HCT116 (cell line): ENCODE data around the gene SPRED2. TPM values are rescaled to one million over a fixed set of nuclear protein-coding genes. Genes with fewer than 3 reads are reported as not detected.

Experiments used
- ATAC-seq: fragments of 200-7000 bp; cut with Tn5 transposase; 2 replicates; pipeline ENCODE4 v1.9.1; 2020; ENCODE audit warnings: mild to moderate bottlenecking, moderate library complexity
- BruUV-seq: library from RNA; stranded (reverse); fragments of 400-500 nt; replicated peaks from 2 replicates; lab custom pipeline; 2021; lab: Mats Ljungman, UMichigan
- CTCF ChIA-PET: fragments of 300-600 bp; sonication (Branson Sonifier 250); formaldehyde crosslinking; loops from one replicate; lab custom pipeline; 2021; ENCODE audit warnings: antibody characterized with exemption; lab: Charles Lee
- POLR2A ChIA-PET: fragments of 300-600, 350-600 bp; sonication (Branson Sonifier 250); formaldehyde crosslinking; loops from one replicate; lab custom pipeline; 2021; ENCODE audit warnings: antibody characterized with exemption; lab: Charles Lee
- RAD21 ChIA-PET, 2 experiments: fragments of 300-600 bp; sonication (Branson Sonifier 250); formaldehyde crosslinking; loops; one replicate each; lab custom pipeline; 2023; ENCODE audit warnings: low total read pairs in 2 of 2; ENCODE audit not compliant: uncharacterized antibody in 2 of 2, unreplicated experiment in 2 of 2, low non-redundant PET in 1 of 2; lab: Charles Lee
- DNase-seq: peaks from one replicate; pipeline ENCODE4 v3.0.0-alpha.2; 2010; ENCODE audit warnings: low read depth, low spot score
- H2AFZ ChIP-seq: fragments of 200-600 bp; shearing (Covaris generic), sonication (generic); 2 replicates; pipeline ENCODE4 v1.6.1; 2017; ENCODE audit warnings: low read depth, mixed run types, mixed read lengths, antibody characterized with exemption, low read length; ENCODE audit not compliant: poor library complexity, severe bottlenecking
- H3K27ac ChIP-seq: 2 replicates; pipeline ENCODE4 v1.5.1; 2012; ENCODE audit warnings: low read depth, low read length
- H3K27me3 ChIP-seq: fragments of 200-600 bp; sonication (generic); 2 replicates; pipeline ENCODE4 v1.6.1; 2016; ENCODE audit warnings: mixed run types, low read length, mixed read lengths; ENCODE audit not compliant: insufficient read depth
- H3K36me3 ChIP-seq, 2 experiments: fragments of 200-500 bp in 1 of 2; fragments of 200-600 bp in 1 of 2; sonication (Bioruptor generic) in 1 of 2; sonication (generic) in 1 of 2; 2 replicates each; pipeline versions ENCODE4 v1.5.1 to v1.6.1; 2014 to 2016; ENCODE audit warnings: low read length in 2 of 2, inconsistent platforms in 1 of 2, mixed read lengths in 1 of 2, mixed run types in 1 of 2; ENCODE audit not compliant: insufficient read depth in 2 of 2, control insufficient read depth in 1 of 2
- H3K4me1 ChIP-seq, 2 experiments: fragments of 200-600 bp in 1 of 2; sonication (generic) in 1 of 2; 2 replicates each; pipeline versions ENCODE4 v1.5.1 to v1.6.1; 2012 to 2017; ENCODE audit warnings: low read length in 2 of 2, inconsistent platforms in 1 of 2, mild to moderate bottlenecking in 1 of 2, mixed read lengths in 1 of 2, mixed run types in 1 of 2, moderate library complexity in 1 of 2; ENCODE audit not compliant: insufficient read depth in 2 of 2, control insufficient read depth in 1 of 2
- H3K4me2 ChIP-seq: fragments of 200-600 bp; sonication (generic); 2 replicates; pipeline ENCODE4 v1.6.1; 2017; ENCODE audit warnings: mixed run types, low read length, mixed read lengths
- H3K4me3 ChIP-seq, 2 experiments: fragments of 200-600 bp in 1 of 2; sonication (generic) in 1 of 2; replicated peaks in 1 of 2; 2 replicates each; pipeline ENCODE4 v1.5.1; 2011 to 2016; ENCODE audit warnings: low read length in 2 of 2, control low read depth in 1 of 2, low read depth in 1 of 2, mild to moderate bottlenecking in 1 of 2, mixed read lengths in 1 of 2, mixed run types in 1 of 2
- H3K79me2 ChIP-seq: fragments of 200-600 bp; sonication (generic); 2 replicates; pipeline ENCODE4 v1.6.1; 2017; ENCODE audit warnings: mild to moderate bottlenecking, mixed run types, low read length, moderate library complexity, mixed read lengths; ENCODE audit not compliant: insufficient read depth
- H3K9ac ChIP-seq: fragments of 200-600 bp; sonication (generic); 2 replicates; pipeline ENCODE4 v1.6.1; 2016; ENCODE audit warnings: low read length, mixed read lengths
- H3K9me2 ChIP-seq: fragments of 200-600 bp; sonication (generic), shearing (Covaris generic); 2 replicates; pipeline ENCODE4 v1.6.1; 2017; ENCODE audit warnings: mixed run types, mild to moderate bottlenecking, moderate library complexity; ENCODE audit not compliant: insufficient read depth
- H3K9me3 ChIP-seq, 2 experiments: fragments of 200-500 bp in 1 of 2; fragments of 200-600 bp in 1 of 2; sonication (Bioruptor generic) in 1 of 2; sonication (generic) in 1 of 2; 2 replicates each; pipeline ENCODE4 v1.6.1; 2014 to 2017; ENCODE audit warnings: low read length in 2 of 2, mixed read lengths in 2 of 2, inconsistent platforms in 1 of 2, low read depth in 1 of 2, mild to moderate bottlenecking in 1 of 2, mixed run types in 1 of 2, moderate library complexity in 1 of 2; ENCODE audit not compliant: control insufficient read depth in 1 of 2, insufficient read depth in 1 of 2
- H4K20me1 ChIP-seq: fragments of 200-600 bp; sonication (generic), shearing (Covaris generic); 2 replicates; pipeline ENCODE4 v1.6.1; 2017; ENCODE audit warnings: mixed run types, mild to moderate bottlenecking, moderate library complexity; ENCODE audit not compliant: insufficient read depth
- CBX3 ChIP-seq: IDR thresholded peaks from 2 replicates; pipeline ENCODE4 v1.6.1; 2012; ENCODE audit warnings: low read depth
- EGR1 ChIP-seq: IDR thresholded peaks from 2 replicates; pipeline ENCODE4 v1.6.1; 2012; ENCODE audit warnings: low read depth
- EZH2phosphoT487 ChIP-seq: fragments of 200-600 bp; IDR thresholded peaks from 2 replicates; pipeline ENCODE4 v1.6.1; 2018; ENCODE audit warnings: antibody characterized with exemption, borderline replicate concordance
- POLR2A ChIP-seq: IDR thresholded peaks from 2 replicates; pipeline ENCODE4 v1.7.0; 2011; ENCODE audit warnings: borderline replicate concordance; ENCODE audit not compliant: insufficient read depth, insufficient read length; ENCODE audit errors: extremely low read depth
- POLR2AphosphoS5 ChIP-seq: IDR thresholded peaks from 2 replicates; pipeline ENCODE4 v1.6.1; 2011; ENCODE audit warnings: mild to moderate bottlenecking, low read depth, low read length, moderate library complexity
- RAD21 ChIP-seq: IDR thresholded peaks from 2 replicates; pipeline ENCODE4 v1.6.1; 2012; ENCODE audit warnings: low read depth, mild to moderate bottlenecking
- intact Hi-C: fragments of 100-400 bp; cut with micrococcal nuclease; formaldehyde crosslinking; loops from 2 replicates; pipeline ENCODE4 v1.10.0; 2022
- total RNA-seq: library from RNA; stranded (reverse); gene quantifications from one replicate; pipeline ENCODE4 v1.2.1, GENCODE V29; 2021; ENCODE audit not compliant: unreplicated experiment
- TF ChIP-seq, protein P1 (sequence below), 3 experiments: fragments of 200-600 bp in 1 of 3; sonication (generic) in 1 of 3; IDR thresholded peaks in 2 of 3; conservative IDR thresholded peaks in 1 of 3; 2 replicates each; pipeline ENCODE4 v1.5.1; 2012 to 2017; ENCODE audit warnings: low read depth in 2 of 3, low read length in 2 of 3, antibody characterized with exemption in 1 of 3, borderline replicate concordance in 1 of 3, control low read depth in 1 of 3, mild to moderate bottlenecking in 1 of 3, mixed read lengths in 1 of 3, mixed run types in 1 of 3, moderate library complexity in 1 of 3; ENCODE audit not compliant: insufficient read depth in 1 of 3
- TF ChIP-seq, protein P2 (sequence below): IDR thresholded peaks from 2 replicates; pipeline ENCODE4 v1.6.1; 2011; ENCODE audit warnings: mild to moderate bottlenecking, low read length, moderate library complexity; ENCODE audit not compliant: insufficient replicate concordance; ENCODE audit errors: extremely low read depth
- TF ChIP-seq, protein P3 (sequence below): IDR thresholded peaks from 2 replicates; pipeline ENCODE4 v1.6.1; 2012

SPRED2 gene
- total RNA-seq, 1 experiment from 2014 or later, result 62.6 TPM

DNA sequence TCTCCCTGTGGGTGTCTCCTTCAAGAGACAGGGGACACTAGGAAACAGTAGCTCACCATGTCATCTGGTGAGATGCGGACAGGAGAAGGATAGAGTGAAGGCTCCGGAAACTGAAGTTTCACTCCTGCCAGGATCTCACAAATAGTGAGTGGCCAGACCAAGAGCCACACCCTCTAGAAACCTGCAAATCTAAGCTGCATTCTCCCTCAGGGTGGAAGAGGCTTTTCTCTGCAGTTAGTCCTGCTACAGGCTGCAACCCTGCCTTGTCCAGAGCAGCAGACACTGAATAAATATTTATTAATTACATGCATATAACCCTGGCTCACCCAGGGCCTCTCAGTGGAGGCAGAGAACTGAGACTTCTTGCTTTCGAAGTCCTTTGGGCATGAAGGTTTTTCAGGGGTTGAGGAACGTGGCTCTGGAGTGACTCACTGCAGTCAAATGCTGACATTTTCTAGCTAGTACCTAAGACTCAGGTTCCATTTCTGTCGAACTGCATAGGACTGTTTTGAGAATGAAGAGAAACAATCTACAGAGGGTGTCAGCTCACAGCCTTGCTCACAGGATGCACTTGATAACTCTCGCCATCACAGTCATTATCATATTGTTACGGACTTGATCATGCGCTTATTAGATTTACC is 117.5 kb downstream of the SPRED2 start (continued):
- TF ChIP-seq, protein P1, sequence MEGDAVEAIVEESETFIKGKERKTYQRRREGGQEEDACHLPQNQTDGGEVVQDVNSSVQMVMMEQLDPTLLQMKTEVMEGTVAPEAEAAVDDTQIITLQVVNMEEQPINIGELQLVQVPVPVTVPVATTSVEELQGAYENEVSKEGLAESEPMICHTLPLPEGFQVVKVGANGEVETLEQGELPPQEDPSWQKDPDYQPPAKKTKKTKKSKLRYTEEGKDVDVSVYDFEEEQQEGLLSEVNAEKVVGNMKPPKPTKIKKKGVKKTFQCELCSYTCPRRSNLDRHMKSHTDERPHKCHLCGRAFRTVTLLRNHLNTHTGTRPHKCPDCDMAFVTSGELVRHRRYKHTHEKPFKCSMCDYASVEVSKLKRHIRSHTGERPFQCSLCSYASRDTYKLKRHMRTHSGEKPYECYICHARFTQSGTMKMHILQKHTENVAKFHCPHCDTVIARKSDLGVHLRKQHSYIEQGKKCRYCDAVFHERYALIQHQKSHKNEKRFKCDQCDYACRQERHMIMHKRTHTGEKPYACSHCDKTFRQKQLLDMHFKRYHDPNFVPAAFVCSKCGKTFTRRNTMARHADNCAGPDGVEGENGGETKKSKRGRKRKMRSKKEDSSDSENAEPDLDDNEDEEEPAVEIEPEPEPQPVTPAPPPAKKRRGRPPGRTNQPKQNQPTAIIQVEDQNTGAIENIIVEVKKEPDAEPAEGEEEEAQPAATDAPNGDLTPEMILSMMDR (IDR thresholded peaks at IDR 0.05 in 2 of 3, conservative IDR thresholded peaks at IDR 0.05 in 1 of 3; ENCODE audit: borderline replicate concordance in 1 of 3, insufficient read depth in 1 of 3, low read depth in 2 of 3, low read length in 2 of 3), result no peak
- TF ChIP-seq POLR2AphosphoS5, result no peak
- no peak for TF ChIP-seq EZH2phosphoT487
- no peak for TF ChIP-seq CBX3

DNA sequence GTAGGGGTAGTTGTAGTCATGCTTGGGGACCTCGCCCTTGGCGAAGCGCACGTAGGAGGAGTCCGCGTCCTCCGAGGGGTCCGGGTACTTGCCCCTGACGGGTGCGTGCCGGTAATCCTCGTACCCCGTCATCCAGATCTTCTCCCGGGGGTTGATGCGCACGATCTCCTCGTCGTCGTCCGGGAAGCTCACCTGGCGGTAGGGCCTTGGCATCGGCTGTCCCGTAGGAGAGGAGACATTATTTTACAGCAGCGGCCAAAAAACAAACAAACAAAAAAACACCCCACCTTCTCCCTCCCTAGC is 118.5 kb downstream of the SPRED2 start:
- Histone ChIP-seq H3K4me1 (no peaks in the 10 kb centered on the region), H3K9ac (no peak overlapping the region), H3K9me3 (no peaks in the 10 kb centered on the region), H3K27ac (no peak overlapping the region), H3K27me3 (no peaks in the 10 kb centered on the region), H2AFZ (no peak overlapping the region), H3K4me2 (no peak overlapping the region), H4K20me1 (no peaks in the 10 kb centered on the region), H3K9me2 (no peaks in the 10 kb centered on the region), H3K4me3 (no peak overlapping the region), H3K79me2 (peaks cover under 1% of the 10 kb centered on the region; the same call in 1 of the 2 replicates), H3K36me3 (peaks cover 25 to 32% of the 10 kb centered on the region in 2 experiments)
- BruUV-seq, result no TSS peak
- ChIA-PET CTCF (no interaction called here), RAD21 (no interaction called here), POLR2A (no interaction called here)
- intact Hi-C loops, result no loop called here
- no peak for ATAC-seq
- TF ChIP-seq, protein P2, sequence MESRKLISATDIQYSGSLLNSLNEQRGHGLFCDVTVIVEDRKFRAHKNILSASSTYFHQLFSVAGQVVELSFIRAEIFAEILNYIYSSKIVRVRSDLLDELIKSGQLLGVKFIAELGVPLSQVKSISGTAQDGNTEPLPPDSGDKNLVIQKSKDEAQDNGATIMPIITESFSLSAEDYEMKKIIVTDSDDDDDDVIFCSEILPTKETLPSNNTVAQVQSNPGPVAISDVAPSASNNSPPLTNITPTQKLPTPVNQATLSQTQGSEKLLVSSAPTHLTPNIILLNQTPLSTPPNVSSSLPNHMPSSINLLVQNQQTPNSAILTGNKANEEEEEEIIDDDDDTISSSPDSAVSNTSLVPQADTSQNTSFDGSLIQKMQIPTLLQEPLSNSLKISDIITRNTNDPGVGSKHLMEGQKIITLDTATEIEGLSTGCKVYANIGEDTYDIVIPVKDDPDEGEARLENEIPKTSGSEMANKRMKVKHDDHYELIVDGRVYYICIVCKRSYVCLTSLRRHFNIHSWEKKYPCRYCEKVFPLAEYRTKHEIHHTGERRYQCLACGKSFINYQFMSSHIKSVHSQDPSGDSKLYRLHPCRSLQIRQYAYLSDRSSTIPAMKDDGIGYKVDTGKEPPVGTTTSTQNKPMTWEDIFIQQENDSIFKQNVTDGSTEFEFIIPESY, result no peak
- no peak for TF ChIP-seq EGR1
- no peak for TF ChIP-seq POLR2A
- TF ChIP-seq, protein P1 (IDR thresholded peaks at IDR 0.05 in 2 of 3, conservative IDR thresholded peaks at IDR 0.05 in 1 of 3; ENCODE audit: borderline replicate concordance in 1 of 3, insufficient read depth in 1 of 3, low read depth in 2 of 3, low read length in 2 of 3), result no peak
- no peak for TF ChIP-seq RAD21
- TF ChIP-seq, protein P3, sequence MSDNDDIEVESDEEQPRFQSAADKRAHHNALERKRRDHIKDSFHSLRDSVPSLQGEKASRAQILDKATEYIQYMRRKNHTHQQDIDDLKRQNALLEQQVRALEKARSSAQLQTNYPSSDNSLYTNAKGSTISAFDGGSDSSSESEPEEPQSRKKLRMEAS, result no peak
- no peak for DNase-seq
